ENCODE data around the gene NFKBIB. TPM values are rescaled to one million over a fixed set of nuclear protein-coding genes. Genes with fewer than 3 reads are reported as not detected.
A peak's percentile ranks its signal among the peaks of the same experiment; 100 is the strongest.

The NFKBIB gene
- total and polyA plus RNA-seq, 2 donors (not counting 3 experiments of a cell fraction or from before 2014, with no cell fraction given) = 25.0 to 30.8 TPM

GRCh38 chr19:38869160-38869835 is 30.5 kb upstream of the NFKBIB start:
- FAIRE-seq = no peak
- peak overlapping the region; percentile 3 to 40 (median 33) for H3K4me3 ChIP-seq (replicated peaks in 1 of 3; ENCODE audit: insufficient read depth in 1 of 3, low read depth in 1 of 3, low read length in 3 of 3)
- dilution Hi-C loops (cut with MboI; ENCODE audit: extremely low pct_ligation_motif_present, low sequenced_read_pairs) (no loop called here), intact Hi-C loops (cut with micrococcal nuclease) (loop anchor here (1.0 kb wide), 2 partner anchors 19 to 38 kb away; partner anchors contain the start of gene ECH1)
- H3K9me3 ChIP-seq (replicated peaks; ENCODE audit: control insufficient read depth, insufficient read depth, low read length) = no peaks in the 10 kb centered on the region
- H3K36me3 ChIP-seq (ENCODE audit: control insufficient read depth in 2 of 2, extremely low read depth in 1 of 2, insufficient read depth in 2 of 2, low read length in 2 of 2) = no peaks in the 10 kb centered on the region
- ChIA-PET POLR2A (interaction anchor here (0.6 kb wide), 1 partner anchor 264 kb away, joined by 4 read pairs; no protein-coding TSS in a partner anchor), CTCF (interaction anchor here (0.6 to 3.8 kb wide), 13 partner anchors 10 to 351 kb away, joined by 3 to 14 read pairs (median 5); partner anchors contain the start of genes ECH1, MRPS12 and SARS2)
- H3K27me3 ChIP-seq (ENCODE audit: control insufficient read depth in 2 of 2, insufficient read depth in 2 of 2, low read length in 2 of 2) = no peaks in the 10 kb centered on the region
- BruUV-seq (replicated peaks) = no TSS peak
- peaks cover 17% of the 10 kb centered on the region for H3K4me1 ChIP-seq (ENCODE audit: control insufficient read depth, extremely low read depth, insufficient read depth, low read length)
- no peak for TF ChIP-seq POLR2A (IDR thresholded peaks at IDR 0.05; ENCODE audit: low read depth, low read length)
- peak; percentile 62 for TF ChIP-seq MAX (IDR thresholded peaks at IDR 0.05; ENCODE audit: insufficient read depth, insufficient read length)
- peak overlapping the region; percentile 96 for H2AFZ ChIP-seq (ENCODE audit: low read depth, low read length)
- no peak overlapping the region for H3K27ac ChIP-seq (ENCODE audit: insufficient read depth, low read depth, low read length)
- H3K9ac ChIP-seq (replicated peaks; ENCODE audit: extremely low read depth, insufficient read depth, low read length) = no peak overlapping the region
- H3K9me1 ChIP-seq (replicated peaks; ENCODE audit: control insufficient read depth, extremely low read depth, insufficient read depth, low read length) = no peaks in the 10 kb centered on the region
- no peak for DNase-seq (ENCODE audit: low read depth, low spot score)
- no peaks in the 10 kb centered on the region for H3K79me2 ChIP-seq (ENCODE audit: control insufficient read depth, insufficient read depth, low read length)
- no peaks in the 10 kb centered on the region for H4K20me1 ChIP-seq (replicated peaks; ENCODE audit: control insufficient read depth, extremely low read depth, insufficient read depth, low read length)
- peak overlapping the region; percentile 78 for H3K4me2 ChIP-seq (ENCODE audit: insufficient read depth, low read length)

- H3K9me3 ChIP-seq (replicated peaks; ENCODE audit: control insufficient read depth, insufficient read depth, low read length) = no peaks in the 10 kb centered on the region
- H2AFZ ChIP-seq (ENCODE audit: low read depth, low read length) = peak overlapping the region; percentile 96
- TF ChIP-seq GATA2 (IDR thresholded peaks at IDR 0.05; ENCODE audit: insufficient read depth, insufficient read length, low read depth, low read length) (no peak), CTCF (IDR thresholded peaks at IDR 0.05; ENCODE audit: extremely low read depth in 1 of 2, insufficient read depth in 1 of 2, low read depth in 1 of 2, low read length in 2 of 2) (peak; percentile 75 to 84), JUN (IDR thresholded peaks at IDR 0.05; ENCODE audit: borderline replicate concordance, insufficient read depth, insufficient read length, low read depth) (no peak), POLR2A (IDR thresholded peaks at IDR 0.05; ENCODE audit: low read depth, low read length) (no peak), MYC (IDR thresholded peaks at IDR 0.05; ENCODE audit: low read depth, low read length) (peak; percentile 36), POLR2AphosphoS5 (IDR thresholded peaks at IDR 0.05; ENCODE audit: insufficient read depth, low read depth, low read length) (peak; percentile 48), MAX (IDR thresholded peaks at IDR 0.05; ENCODE audit: insufficient read depth, insufficient read length) (no peak), FOS (IDR thresholded peaks at IDR 0.05; ENCODE audit: borderline replicate concordance, insufficient read depth, low read length) (no peak), EZH2 (IDR thresholded peaks at IDR 0.05; ENCODE audit: borderline replicate concordance, low read depth, low read length, severe bottlenecking) (no peak)
- DNase-seq (ENCODE audit: low read depth, low spot score) (peak; percentile 61), FAIRE-seq (peak; percentile 79)
- CTCF ChIA-PET = interaction anchor here (0.7 to 3.8 kb wide), 11 partner anchors 9 to 100 kb away, joined by 3 to 14 read pairs (median 5); partner anchors contain the start of genes ECH1, MRPS12, NFKBIB and SARS2
- no peak overlapping the region for H3K27ac ChIP-seq (ENCODE audit: insufficient read depth, low read depth, low read length)
- H3K79me2 ChIP-seq (ENCODE audit: control insufficient read depth, insufficient read depth, low read length) = no peaks in the 10 kb centered on the region
- H3K27me3 ChIP-seq (ENCODE audit: control insufficient read depth in 2 of 2, insufficient read depth in 2 of 2, low read length in 2 of 2) = no peaks in the 10 kb centered on the region
- BruUV-seq (replicated peaks) = no TSS peak
- POLR2A ChIA-PET = interaction anchor here (0.6 kb wide), 1 partner anchor 265 kb away, joined by 4 read pairs; no protein-coding TSS in a partner anchor
- no peaks in the 10 kb centered on the region for H4K20me1 ChIP-seq (replicated peaks; ENCODE audit: control insufficient read depth, extremely low read depth, insufficient read depth, low read length)
- dilution Hi-C loops (cut with MboI; ENCODE audit: extremely low pct_ligation_motif_present, low sequenced_read_pairs) (no loop called here), intact Hi-C loops (cut with micrococcal nuclease) (loop anchor here (1.0 kb wide), 2 partner anchors 20 to 39 kb away; partner anchors contain the start of gene ECH1)
- H3K4me2 ChIP-seq (ENCODE audit: insufficient read depth, low read length) = peak overlapping the region; percentile 78
- no peaks in the 10 kb centered on the region for H3K36me3 ChIP-seq (ENCODE audit: control insufficient read depth in 2 of 2, extremely low read depth in 1 of 2, insufficient read depth in 2 of 2, low read length in 2 of 2)
- H3K9ac ChIP-seq (replicated peaks; ENCODE audit: extremely low read depth, insufficient read depth, low read length) = no peak overlapping the region
- H3K4me1 ChIP-seq (ENCODE audit: control insufficient read depth, extremely low read depth, insufficient read depth, low read length) = peaks cover 9% of the 10 kb centered on the region
- H3K9me1 ChIP-seq (replicated peaks; ENCODE audit: control insufficient read depth, extremely low read depth, insufficient read depth, low read length) = no peaks in the 10 kb centered on the region
- peak overlapping the region; percentile 3 to 40 (median 33) for H3K4me3 ChIP-seq (replicated peaks in 1 of 3; ENCODE audit: insufficient read depth in 1 of 3, low read depth in 1 of 3, low read length in 3 of 3)
These were observed 29.7 kb upstream of the NFKBIB start for GRCh38 chr19:38869836-38870607.

Measured in endothelial cell of umbilical vein (primary cell).